WTC11 (cell line): ENCODE measurements around the gene RMRP. TPM values are rescaled to one million over a fixed set of nuclear protein-coding genes. Genes with fewer than 3 reads are reported as not detected.
"Not testable (repeated sequence)": the region's sequence is repeated elsewhere in the genome, so short reads cannot be mapped to it uniquely, and the experiment has no call there.

Experiments used
- ATAC-seq: fragments of 200-7000 bp; cut with Tn5 transposase; 2 replicates; pipeline ENCODE4 v1.10.0; 2021; ENCODE audit warnings: mild to moderate bottlenecking, moderate library complexity
- CTCF ChIA-PET: fragments of 300-600 bp; sonication (Branson Sonifier 250); formaldehyde crosslinking; loops from one replicate; lab custom pipeline; 2021; ENCODE audit warnings: antibody characterized with exemption; lab: Charles Lee
- POLR2A ChIA-PET: fragments of 350-600 bp; sonication (Branson Sonifier 250); formaldehyde crosslinking; loops from one replicate; lab custom pipeline; 2021; ENCODE audit warnings: antibody characterized with exemption; lab: Charles Lee
- DNase-seq: peaks from one replicate; pipeline ENCODE4 v3.0.0; 2021; ENCODE audit warnings: low spot score
- H3K27ac Mint-ChIP-seq: 2 replicates; pipeline ENCODE4 v1.8.0; 2021; ENCODE audit warnings: mixed read lengths
- H3K27me3 Mint-ChIP-seq: 2 replicates; pipeline ENCODE4 v1.8.0; 2021; ENCODE audit warnings: low read depth, mild to moderate bottlenecking, moderate library complexity, mixed read lengths
- H3K36me3 Mint-ChIP-seq: 2 replicates; pipeline ENCODE4 v1.8.0; 2021; ENCODE audit warnings: mixed read lengths
- H3K4me1 Mint-ChIP-seq: 2 replicates; pipeline ENCODE4 v1.8.0; 2022; ENCODE audit warnings: mixed read lengths
- H3K4me3 Mint-ChIP-seq: 2 replicates; pipeline ENCODE4 v1.8.0; 2021; ENCODE audit warnings: mild to moderate bottlenecking, moderate library complexity, mixed read lengths
- H3K9me3 Mint-ChIP-seq: 2 replicates; pipeline ENCODE4 v1.8.0; 2021; ENCODE audit warnings: mixed read lengths
- ESRRA ChIP-seq: sonication (generic); formaldehyde crosslinking; IDR thresholded peaks from 2 replicates; pipeline ENCODE4 v1.8.1; 2022; ENCODE audit warnings: mild to moderate bottlenecking, missing genetic modification reagents, borderline replicate concordance
- ETV6 ChIP-seq: sonication (generic); formaldehyde crosslinking; IDR thresholded peaks from 2 replicates; pipeline ENCODE4 v1.8.1; 2022; ENCODE audit warnings: mild to moderate bottlenecking, missing genetic modification reagents
- FOXK1 ChIP-seq: sonication (generic); formaldehyde crosslinking; IDR thresholded peaks from 2 replicates; pipeline ENCODE4 v1.8.0; 2022; ENCODE audit warnings: mild to moderate bottlenecking, moderate library complexity, missing genetic modification reagents
- NFYB ChIP-seq: sonication (generic); formaldehyde crosslinking; conservative IDR thresholded peaks from 2 replicates; pipeline ENCODE4 v1.8.0; 2022; ENCODE audit warnings: low read depth, missing genetic modification reagents
- SOX15 ChIP-seq: fragments of 250-450 bp; sonication (Bioruptor Pico); IDR thresholded peaks from 2 replicates; pipeline ENCODE4 v1.9.0; 2021; ENCODE audit warnings: mild to moderate bottlenecking
- total RNA-seq: library from RNA; stranded (reverse); gene quantifications from 3 replicates; pipeline ENCODE4 v1.2.3, GENCODE V29; 2021
- TF ChIP-seq, protein P1 (sequence below): fragments of 250-450 bp; sonication (Bioruptor Pico); conservative IDR thresholded peaks from 2 replicates; pipeline ENCODE4 v1.9.0; 2021; ENCODE audit warnings: mild to moderate bottlenecking
- TF ChIP-seq, protein P2 (sequence below): sonication (generic); formaldehyde crosslinking; IDR thresholded peaks from 2 replicates; pipeline ENCODE4 v1.8.1; 2022; ENCODE audit warnings: missing genetic modification reagents, borderline replicate concordance
- TF ChIP-seq, protein P3 (sequence below): fragments of 250-450 bp; sonication (Bioruptor Pico); IDR thresholded peaks from 2 replicates; pipeline ENCODE4 v1.9.0; 2021; ENCODE audit warnings: mild to moderate bottlenecking, borderline replicate concordance
- TF ChIP-seq, protein P4 (sequence below): sonication (generic); formaldehyde crosslinking; IDR thresholded peaks from 2 replicates; pipeline ENCODE4 v1.8.1; 2023; ENCODE audit warnings: mild to moderate bottlenecking, missing genetic modification reagents, moderate library complexity
- TF ChIP-seq, protein P5 (sequence below): sonication (generic); formaldehyde crosslinking; IDR thresholded peaks from 2 replicates; pipeline ENCODE4 v1.8.0; 2022; ENCODE audit warnings: mild to moderate bottlenecking, missing genetic modification reagents
- TF ChIP-seq, protein P6 (sequence below): fragments of 250-450 bp; sonication (Bioruptor Pico); IDR thresholded peaks from 2 replicates; pipeline ENCODE4 v1.8.0; 2021; ENCODE audit warnings: mild to moderate bottlenecking
- TF ChIP-seq, protein P7 (sequence below): fragments of 250-450 bp; sonication (Bioruptor Pico); IDR thresholded peaks from 2 replicates; pipeline ENCODE4 v1.9.0; 2021; ENCODE audit warnings: moderate library complexity, mild to moderate bottlenecking, inconsistent platforms, borderline replicate concordance

The RMRP gene
- total RNA-seq, 1 experiment from 2014 or later, result 25,958 TPM

DNA sequence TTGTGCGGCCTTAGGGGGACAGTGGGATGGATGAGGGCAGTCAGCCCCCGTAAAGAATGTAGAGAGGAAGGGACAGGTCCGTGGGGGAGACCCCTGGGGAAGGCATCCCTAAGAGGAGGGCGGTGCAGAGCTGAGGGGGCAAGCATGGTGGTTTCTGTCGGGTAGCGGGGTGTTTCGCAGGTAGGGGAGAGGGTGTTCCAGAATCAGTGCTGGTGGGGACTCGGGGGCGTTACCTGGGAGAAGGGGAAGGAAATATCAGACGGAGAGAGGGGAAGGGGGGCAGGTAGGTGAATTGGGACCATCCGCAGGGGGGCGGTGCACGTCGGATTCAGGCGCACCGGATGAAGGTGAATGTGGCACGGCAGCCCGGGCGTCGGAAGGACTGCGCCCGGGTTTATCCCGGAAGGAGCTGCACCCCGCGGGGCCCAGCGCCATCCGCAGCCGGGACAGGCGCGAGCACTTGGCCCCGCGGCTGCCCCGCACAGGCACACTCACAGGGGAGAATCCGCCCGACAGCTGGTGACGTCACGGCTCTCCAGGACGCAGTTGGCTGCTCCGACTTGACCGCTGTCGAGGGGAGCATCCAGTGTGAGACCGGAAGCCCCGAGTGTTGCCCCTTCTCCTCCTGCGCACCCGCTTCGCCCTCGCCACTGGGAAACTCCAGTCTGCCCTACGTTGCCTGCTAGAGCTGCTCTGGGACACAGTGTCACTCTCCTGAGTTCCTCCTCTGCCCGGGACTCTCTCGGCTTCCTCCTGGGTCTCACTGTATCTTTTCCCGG is 40.9 kb downstream of the RMRP start (continued):
- TF ChIP-seq, protein P1, sequence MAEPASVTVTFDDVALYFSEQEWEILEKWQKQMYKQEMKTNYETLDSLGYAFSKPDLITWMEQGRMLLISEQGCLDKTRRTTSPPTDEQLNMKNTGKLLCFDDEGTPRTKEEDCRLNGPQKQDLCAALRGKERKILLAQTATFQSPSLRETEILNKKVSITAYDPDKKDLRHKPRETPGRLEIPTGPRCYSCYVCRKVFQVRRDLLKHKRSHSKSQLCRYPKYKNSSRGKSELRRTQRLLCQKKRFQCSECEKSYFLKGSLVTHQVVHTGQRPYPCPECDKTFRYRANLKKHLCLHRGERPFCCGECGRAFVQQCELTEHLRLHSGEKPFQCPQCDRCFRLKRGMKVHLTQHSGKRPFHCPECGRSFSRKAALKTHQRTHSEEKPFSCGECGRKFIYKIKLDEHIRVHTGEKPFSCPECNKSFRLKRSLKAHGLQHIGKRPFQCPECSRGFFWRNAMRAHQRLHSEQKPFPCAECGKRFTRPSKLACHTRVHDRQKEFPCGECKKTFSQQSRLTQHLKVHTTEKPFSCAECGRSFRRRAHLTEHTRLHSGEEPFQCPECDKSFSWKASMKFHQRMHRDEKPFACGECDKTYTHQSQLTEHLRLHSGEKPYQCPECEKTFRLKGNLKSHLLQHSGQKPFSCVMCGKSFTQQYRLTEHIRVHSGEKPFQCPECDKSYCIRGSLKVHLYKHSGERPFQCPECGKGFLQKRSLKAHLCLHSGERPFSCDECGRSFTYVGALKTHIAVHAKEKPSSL (CRISPR knock-in tag), result no peak
- TF ChIP-seq FOXK1, result peak; percentile 37; the same call in 1 of the 2 replicates
- TF ChIP-seq, protein P2, sequence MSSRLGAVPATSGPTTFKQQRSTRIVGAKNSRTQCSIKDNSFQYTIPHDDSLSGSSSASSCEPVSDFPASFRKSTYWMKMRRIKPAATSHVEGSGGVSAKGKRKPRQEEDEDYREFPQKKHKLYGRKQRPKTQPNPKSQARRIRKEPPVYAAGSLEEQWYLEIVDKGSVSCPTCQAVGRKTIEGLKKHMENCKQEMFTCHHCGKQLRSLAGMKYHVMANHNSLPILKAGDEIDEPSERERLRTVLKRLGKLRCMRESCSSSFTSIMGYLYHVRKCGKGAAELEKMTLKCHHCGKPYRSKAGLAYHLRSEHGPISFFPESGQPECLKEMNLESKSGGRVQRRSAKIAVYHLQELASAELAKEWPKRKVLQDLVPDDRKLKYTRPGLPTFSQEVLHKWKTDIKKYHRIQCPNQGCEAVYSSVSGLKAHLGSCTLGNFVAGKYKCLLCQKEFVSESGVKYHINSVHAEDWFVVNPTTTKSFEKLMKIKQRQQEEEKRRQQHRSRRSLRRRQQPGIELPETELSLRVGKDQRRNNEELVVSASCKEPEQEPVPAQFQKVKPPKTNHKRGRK (CRISPR knock-in tag), result no peak
- TF ChIP-seq, protein P3, sequence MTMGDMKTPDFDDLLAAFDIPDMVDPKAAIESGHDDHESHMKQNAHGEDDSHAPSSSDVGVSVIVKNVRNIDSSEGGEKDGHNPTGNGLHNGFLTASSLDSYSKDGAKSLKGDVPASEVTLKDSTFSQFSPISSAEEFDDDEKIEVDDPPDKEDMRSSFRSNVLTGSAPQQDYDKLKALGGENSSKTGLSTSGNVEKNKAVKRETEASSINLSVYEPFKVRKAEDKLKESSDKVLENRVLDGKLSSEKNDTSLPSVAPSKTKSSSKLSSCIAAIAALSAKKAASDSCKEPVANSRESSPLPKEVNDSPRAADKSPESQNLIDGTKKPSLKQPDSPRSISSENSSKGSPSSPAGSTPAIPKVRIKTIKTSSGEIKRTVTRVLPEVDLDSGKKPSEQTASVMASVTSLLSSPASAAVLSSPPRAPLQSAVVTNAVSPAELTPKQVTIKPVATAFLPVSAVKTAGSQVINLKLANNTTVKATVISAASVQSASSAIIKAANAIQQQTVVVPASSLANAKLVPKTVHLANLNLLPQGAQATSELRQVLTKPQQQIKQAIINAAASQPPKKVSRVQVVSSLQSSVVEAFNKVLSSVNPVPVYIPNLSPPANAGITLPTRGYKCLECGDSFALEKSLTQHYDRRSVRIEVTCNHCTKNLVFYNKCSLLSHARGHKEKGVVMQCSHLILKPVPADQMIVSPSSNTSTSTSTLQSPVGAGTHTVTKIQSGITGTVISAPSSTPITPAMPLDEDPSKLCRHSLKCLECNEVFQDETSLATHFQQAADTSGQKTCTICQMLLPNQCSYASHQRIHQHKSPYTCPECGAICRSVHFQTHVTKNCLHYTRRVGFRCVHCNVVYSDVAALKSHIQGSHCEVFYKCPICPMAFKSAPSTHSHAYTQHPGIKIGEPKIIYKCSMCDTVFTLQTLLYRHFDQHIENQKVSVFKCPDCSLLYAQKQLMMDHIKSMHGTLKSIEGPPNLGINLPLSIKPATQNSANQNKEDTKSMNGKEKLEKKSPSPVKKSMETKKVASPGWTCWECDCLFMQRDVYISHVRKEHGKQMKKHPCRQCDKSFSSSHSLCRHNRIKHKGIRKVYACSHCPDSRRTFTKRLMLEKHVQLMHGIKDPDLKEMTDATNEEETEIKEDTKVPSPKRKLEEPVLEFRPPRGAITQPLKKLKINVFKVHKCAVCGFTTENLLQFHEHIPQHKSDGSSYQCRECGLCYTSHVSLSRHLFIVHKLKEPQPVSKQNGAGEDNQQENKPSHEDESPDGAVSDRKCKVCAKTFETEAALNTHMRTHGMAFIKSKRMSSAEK, result no peak
- TF ChIP-seq, protein P4, sequence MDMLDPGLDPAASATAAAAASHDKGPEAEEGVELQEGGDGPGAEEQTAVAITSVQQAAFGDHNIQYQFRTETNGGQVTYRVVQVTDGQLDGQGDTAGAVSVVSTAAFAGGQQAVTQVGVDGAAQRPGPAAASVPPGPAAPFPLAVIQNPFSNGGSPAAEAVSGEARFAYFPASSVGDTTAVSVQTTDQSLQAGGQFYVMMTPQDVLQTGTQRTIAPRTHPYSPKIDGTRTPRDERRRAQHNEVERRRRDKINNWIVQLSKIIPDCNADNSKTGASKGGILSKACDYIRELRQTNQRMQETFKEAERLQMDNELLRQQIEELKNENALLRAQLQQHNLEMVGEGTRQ, result no peak
- TF ChIP-seq, protein P5, sequence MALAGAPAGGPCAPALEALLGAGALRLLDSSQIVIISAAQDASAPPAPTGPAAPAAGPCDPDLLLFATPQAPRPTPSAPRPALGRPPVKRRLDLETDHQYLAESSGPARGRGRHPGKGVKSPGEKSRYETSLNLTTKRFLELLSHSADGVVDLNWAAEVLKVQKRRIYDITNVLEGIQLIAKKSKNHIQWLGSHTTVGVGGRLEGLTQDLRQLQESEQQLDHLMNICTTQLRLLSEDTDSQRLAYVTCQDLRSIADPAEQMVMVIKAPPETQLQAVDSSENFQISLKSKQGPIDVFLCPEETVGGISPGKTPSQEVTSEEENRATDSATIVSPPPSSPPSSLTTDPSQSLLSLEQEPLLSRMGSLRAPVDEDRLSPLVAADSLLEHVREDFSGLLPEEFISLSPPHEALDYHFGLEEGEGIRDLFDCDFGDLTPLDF (CRISPR knock-in tag), result no peak

DNA sequence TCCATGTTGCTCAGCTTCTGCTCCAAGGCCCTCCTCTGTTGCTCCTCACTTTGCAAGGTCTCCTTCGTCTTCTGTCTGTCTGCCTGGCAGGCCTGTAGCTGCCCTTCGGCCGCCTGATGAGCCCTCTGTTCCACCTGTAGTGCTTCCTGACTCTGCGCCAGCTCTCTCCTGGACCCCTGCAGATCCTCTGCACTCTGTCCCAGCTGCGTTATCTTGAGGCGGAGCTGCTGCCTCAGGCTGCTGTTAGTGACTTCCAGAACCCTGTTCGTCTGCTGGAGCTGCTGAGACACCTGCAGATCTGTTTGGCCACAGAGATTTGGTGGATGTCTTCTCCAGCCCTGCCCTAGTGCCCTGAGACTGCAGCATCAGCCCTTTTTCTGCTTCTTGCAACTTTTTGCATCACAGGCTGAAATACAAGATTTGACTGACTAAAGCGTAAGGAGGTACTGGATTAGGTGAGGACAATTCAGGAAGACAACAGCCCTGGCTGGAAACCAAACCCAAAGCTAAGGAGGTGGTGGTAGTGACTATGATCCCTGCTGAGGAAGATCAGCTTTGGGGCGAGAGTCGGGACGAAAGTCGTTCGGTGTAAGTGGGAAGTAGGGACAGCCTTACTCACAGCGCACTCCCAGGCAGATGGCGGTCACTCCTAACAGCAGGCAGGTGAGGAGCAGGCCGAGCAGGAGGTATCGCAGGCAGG is 41.7 kb downstream of the RMRP start:
- TF ChIP-seq, protein P6, sequence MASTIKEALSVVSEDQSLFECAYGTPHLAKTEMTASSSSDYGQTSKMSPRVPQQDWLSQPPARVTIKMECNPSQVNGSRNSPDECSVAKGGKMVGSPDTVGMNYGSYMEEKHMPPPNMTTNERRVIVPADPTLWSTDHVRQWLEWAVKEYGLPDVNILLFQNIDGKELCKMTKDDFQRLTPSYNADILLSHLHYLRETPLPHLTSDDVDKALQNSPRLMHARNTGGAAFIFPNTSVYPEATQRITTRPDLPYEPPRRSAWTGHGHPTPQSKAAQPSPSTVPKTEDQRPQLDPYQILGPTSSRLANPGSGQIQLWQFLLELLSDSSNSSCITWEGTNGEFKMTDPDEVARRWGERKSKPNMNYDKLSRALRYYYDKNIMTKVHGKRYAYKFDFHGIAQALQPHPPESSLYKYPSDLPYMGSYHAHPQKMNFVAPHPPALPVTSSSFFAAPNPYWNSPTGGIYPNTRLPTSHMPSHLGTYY (CRISPR knock-in tag), result no peak
- no peaks in the 10 kb centered on the region for H3K36me3 Mint-ChIP-seq
- DNase-seq, result no peak
- peak overlapping the region; percentile 73 for H3K4me3 Mint-ChIP-seq
- ATAC-seq, result peak; percentile 38
- ChIA-PET POLR2A (interaction anchor here (1.5 kb wide), 1 partner anchor 30 kb away, joined by 4 read pairs; no protein-coding TSS in a partner anchor), CTCF (interaction anchor here (0.8 to 3.2 kb wide), 15 partner anchors 11 to 513 kb away, joined by 3 to 36 read pairs (median 6); partner anchors contain the start of genes ARHGEF39, CCDC107, GBA2 and RGP1)
- H3K4me1 Mint-ChIP-seq, result peaks cover 9% of the 10 kb centered on the region
- peaks cover 66% of the 10 kb centered on the region for H3K27me3 Mint-ChIP-seq
- no peak overlapping the region for H3K27ac Mint-ChIP-seq
- H3K9me3 Mint-ChIP-seq, result no peaks in the 10 kb centered on the region

DNA sequence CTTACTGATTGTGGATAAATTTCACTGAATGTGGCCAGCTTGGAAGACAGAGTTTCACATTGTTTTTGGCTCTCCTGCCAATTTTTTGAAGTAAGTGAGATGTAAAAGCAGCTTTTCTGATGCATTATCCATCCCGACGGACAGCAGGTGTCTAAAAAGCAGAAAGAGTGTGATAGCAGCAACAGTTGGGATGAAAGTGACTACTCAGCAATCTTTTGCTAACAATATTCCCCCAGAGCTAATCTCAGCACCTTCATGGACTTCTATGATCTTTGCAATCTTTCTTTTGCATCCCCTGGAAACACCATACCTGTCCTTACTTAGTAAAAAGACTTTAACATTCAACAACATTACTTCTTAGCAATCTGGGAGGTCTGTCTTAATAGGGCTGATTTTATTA is 45.0 kb downstream of the RMRP start:
- CTCF ChIA-PET, result interaction anchor here (1.0 to 3.1 kb wide), 5 partner anchors 9 to 84 kb away, joined by 3 to 42 read pairs (median 4); partner anchors contain the start of genes CCDC107 and RMRP
- TF ChIP-seq SOX15, result no peak
- no peak for TF ChIP-seq ESRRA (CRISPR knock-in tag)
- TF ChIP-seq ETV6 (CRISPR knock-in tag), result no peak
- TF ChIP-seq, protein P7, sequence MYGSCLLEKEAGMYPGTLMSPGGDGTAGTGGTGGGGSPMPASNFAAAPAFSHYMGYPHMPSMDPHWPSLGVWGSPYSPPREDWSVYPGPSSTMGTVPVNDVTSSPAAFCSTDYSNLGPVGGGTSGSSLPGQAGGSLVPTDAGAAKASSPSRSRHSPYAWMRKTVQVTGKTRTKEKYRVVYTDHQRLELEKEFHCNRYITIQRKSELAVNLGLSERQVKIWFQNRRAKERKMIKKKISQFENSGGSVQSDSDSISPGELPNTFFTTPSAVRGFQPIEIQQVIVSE (CRISPR knock-in tag), result no peak
- TF ChIP-seq NFYB, result no peak
- TF ChIP-seq, all 79 proteins: peak for 0
- ATAC-seq (no peak), DNase-seq (no peak)
- POLR2A ChIA-PET, result no interaction called here
- Mint-ChIP-seq H3K4me1 (peaks cover 9% of the 10 kb centered on the region), H3K36me3 (no peaks in the 10 kb centered on the region), H3K27ac (no peak overlapping the region), H3K27me3 (peaks cover 49% of the 10 kb centered on the region), H3K9me3 (no peaks in the 10 kb centered on the region), H3K4me3 (no peak overlapping the region)

DNA sequence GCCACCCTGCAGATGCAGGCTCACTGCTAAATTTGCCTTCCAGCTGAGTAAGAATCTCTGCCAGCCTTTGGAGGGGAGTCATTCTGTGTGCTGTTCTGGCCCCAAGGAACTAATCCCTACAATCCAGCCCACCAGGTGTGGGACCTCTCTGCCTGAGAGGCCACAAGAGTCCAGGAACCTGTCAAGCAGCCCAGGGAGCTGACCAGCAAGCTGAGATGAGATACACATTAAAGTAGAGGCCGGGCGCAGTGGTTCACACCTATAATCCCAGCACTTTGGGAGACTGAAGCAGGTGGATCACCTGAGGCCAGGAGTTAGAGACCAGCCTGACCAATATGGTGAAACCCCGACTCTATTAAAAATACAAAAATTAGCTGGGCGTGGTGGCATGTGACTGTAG is 45.8 kb downstream of the RMRP start:
- ATAC-seq, H3K4me1 Mint-ChIP-seq, H3K9me3 Mint-ChIP-seq, POLR2A ChIA-PET, DNase-seq, H3K36me3 Mint-ChIP-seq, H3K27ac Mint-ChIP-seq, H3K4me3 Mint-ChIP-seq: not testable (repeated sequence)
- CTCF ChIA-PET, result interaction anchor here (0.7 to 3.1 kb wide), 19 partner anchors 8 to 561 kb away, joined by 3 to 42 read pairs (median 5); partner anchors contain the start of genes ARHGEF39, CCDC107, RMRP and TPM2
- H3K27me3 Mint-ChIP-seq, result peaks cover 41% of the 10 kb centered on the region
